Inflammatory macrophage (primary cell): ENCODE results near the gene EMC6.

Source experiments
- DNase-seq, 2 donors: peaks; one replicate each; pipeline ENCODE4 v3.0.0-alpha.2; 2020 to 2022

Gene EMC6

DNA sequence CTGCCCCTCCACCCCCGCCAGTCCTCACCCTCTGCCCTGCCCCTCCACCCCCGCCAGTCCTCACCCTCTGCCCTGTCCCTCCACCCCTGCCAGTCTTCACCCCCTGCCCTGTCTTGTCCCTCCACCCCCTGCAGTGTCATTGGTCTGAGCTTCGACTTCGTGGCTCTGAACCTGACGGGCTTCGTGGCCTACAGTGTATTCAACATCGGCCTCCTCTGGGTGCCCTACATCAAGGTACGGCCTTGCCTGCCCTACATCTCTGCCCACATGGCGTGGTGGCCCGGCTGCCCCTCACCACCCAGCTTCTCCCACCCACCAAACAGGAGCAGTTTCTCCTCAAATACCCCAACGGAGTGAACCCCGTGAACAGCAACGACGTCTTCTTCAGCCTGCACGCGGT is 12.3 kb upstream of the EMC6 start:
- no peak for DNase-seq

DNA sequence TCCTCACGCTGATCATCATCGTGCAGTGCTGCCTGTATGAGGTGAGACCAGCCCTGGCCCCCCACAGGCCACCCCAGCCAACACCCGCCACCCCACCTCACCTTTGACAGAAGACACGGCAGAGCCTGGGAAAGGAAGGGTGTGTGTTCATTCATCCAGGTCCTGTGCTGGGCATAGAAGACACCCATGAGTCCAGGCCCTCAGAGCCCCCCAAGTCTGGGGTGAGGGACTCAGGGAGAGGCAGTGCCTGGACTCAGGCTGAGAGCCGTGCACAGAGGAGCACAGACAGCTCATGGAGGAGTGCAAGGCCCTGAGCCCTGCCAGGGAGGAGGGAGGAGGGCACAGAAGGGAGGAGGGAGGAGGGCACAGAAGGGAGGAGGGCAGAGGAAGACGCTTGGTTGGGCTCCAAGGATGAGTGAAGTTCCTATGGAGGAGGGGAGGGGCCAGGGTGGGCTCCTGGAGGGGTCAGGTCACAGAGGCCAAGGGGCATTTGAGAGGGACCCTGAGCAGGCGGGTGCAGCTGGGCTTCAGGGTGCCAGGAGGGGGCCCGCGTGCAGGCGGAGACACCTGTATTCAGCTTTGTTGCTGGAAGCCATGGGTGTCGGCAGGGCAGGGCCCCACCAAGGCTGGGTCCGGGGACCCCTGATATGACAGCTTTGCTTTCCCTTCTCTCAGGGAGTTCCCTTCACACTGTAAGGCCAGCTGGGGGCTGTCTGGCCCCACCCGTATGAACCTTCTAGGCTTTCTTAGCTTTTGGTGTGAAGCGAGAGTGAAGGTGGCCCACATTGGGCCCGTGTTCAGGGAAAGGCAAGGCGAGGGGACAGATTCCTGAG is 11.6 kb upstream of the EMC6 start:
- DNase-seq: no peak

DNA sequence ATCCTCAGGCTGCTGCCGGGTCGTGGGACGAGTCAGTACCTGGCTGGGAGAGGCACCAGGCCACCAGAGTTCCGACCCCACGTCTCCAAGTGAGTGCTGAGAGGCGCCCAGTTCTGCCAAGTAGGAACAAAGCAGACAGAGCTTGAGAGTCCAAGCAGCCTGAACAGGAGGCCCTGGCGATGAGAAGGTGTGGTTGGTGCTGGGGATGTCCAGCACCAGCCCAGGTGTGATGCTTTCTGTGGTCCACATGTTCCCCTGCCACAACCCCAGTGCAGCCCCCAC is 11.1 kb upstream of the EMC6 start:
- DNase-seq: no peak

DNA sequence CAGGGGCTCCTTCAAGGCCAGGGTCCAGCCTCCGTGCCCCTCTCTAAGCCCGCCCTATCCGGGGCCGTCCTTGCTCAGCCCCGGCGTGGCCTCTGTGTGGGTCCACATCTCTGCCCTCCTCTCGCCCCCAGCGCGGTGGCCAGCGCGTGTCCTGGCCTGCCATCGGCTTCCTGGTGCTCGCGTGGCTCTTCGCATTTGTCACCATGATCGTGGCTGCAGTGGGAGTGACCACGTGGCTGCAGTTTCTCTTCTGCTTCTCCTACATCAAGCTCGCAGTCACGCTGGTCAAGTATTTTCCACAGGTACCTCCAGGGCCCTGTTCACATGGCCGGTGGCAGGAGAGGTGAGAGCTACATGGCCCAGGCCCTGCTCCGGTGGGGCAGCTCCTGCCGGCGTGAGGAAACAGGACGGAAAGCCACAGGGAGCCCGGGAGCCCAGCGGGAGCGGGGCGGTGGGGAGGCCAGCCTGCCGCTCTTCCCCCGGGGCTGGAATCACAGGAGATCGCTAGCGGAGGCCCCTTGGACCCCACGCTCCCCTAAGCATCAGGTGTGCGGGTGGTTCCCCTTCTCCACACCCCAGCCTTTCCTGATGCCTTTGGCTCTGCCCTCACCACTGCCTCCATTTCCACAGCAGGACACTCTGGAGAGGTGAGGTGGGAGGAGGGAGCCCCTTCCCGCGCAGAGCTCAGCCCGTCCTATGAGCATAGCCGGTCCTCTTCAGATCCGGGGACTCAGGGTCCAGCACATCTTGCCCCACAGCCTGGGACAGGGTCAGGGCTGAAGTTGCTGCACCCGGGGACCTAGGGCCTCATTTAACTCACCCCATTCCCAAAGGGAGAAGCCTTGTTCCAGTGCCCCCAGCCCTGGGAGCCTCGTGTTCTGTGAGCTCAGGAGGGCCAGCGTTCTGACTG is 10.5 kb upstream of the EMC6 start:
- DNase-seq: peak in 1 of 2 donors; percentile 72

DNA sequence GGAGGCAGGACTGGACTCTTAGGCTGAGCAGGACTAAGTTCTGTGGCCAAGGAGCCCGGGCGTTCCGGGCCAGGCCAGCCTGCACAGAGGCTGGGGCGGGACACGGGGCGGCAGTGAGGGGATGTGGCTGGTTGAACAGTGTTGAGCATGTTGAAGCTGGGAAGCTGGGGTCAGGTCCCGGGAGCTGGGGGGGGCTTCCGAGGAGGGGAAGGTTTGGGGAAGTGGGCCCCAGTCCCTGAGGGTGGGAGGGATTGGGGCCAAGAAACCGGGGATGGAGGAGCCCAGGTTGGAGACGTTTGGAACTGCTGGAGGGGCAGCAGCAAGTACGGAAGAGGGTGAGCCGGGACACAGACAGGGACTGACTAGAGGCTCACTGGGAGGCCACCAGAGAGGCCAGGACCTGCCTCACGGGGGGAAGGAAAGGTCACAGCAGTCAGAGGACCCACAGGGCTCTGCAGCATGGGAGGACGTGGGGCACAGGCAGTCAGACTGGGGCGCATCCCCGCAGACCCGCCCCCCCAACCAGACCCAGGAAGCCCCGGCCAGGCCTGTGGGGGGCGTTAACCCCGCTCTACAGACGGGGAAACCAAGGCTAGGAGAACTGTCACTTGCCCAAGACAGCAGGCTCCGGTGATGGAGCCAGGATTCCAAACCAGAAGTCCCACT is 9.7 kb upstream of the EMC6 start:
- DNase-seq: no peak

DNA sequence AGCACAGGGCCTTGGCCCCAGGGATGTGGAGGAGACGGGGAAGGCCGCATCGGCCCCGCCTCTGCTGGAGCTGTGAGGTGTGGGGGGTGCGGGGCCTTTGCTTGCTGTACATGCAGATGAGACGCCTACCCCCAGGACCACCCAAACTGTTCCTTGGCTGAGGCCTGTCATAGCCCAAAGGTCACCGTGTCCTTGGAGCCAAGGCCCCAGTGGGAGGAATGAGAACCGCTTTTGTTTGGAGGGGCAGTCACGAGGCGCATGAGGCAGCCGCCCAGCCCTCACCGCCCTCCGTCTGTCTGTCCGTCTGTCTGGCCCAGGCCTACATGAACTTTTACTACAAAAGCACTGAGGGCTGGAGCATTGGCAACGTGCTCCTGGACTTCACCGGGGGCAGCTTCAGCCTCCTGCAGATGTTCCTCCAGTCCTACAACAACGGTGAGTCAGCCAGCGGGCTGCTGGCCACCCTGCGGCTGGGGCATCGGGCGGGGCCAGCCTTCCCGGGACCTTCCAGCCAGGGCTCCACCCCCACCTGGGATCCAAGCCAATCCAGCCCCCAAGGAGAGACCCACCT is 9.0 kb upstream of the EMC6 start:
- no peak for DNase-seq

DNA sequence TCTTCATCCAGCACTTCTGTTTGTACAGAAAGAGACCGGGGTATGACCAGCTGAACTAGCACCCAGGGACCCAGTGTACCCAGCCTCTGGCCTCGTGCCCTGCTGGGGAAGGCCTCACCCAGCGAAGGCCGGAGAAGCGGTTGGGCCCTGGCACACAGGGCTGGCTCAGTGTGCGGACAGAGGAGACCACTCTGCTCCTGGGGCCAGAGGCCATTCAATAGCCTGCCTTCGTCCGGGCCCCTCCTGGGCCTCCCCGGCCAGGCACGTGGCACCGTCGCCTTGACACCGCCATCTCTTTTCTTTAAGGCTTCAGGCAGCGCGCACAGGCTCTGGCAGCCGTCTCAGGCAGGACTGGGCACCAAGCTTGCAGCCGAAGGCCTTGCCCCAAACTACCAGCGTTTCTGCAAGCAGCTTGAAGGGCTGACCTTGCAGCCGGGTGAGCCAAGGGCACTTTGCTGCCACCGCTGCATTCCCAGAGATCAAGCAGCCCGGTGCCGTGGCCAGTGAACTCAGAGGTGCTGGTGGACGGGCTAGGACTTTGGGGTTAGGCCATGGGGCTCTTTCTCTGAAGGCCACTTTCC is 8.2 kb upstream of the EMC6 start:
- DNase-seq: no peak

DNA sequence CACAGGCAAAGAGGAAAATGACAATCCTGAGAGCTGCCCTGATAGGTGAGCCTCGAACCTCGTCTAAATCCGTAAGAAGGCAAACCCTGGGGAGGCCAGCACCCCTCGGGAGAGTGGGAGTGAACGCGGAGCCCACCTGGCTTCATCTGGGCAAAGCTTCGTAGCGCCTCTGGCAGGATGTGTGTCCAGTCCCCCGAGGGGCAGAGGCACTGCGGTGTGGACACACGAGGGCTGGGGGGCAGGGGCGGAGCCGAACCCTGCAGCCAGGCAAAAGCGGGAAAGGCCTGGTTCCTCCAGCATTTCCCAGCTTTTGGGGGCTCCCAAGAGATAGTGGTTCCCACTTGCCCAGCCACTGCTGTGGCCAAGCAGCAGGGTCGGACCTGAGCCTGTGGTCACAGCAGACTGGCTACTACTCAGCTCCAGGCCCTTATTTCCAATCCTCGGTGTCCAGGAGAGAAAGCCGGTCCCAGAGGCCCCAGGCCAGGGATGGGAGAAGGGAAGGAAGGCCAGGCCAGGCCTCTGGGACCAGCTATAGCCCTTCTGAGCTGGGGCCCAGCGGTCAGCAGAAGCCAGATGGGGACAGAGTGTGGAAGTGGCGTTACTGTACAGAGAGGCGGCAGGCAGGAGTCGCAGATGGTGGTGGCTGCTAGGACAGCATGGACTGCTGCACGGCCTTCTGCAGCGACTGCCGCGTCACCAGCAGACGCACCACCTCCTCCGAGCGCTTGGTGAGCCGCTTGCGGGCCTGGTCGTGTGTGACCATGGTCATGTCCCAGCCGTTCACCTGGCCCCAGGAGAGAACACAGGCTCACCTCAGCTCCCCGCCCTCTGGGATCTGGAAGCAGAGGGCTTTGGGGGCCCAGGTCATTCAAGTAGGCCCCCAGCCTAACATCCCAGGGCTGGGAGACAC is 5.3 kb upstream of the EMC6 start:
- no peak for DNase-seq

DNA sequence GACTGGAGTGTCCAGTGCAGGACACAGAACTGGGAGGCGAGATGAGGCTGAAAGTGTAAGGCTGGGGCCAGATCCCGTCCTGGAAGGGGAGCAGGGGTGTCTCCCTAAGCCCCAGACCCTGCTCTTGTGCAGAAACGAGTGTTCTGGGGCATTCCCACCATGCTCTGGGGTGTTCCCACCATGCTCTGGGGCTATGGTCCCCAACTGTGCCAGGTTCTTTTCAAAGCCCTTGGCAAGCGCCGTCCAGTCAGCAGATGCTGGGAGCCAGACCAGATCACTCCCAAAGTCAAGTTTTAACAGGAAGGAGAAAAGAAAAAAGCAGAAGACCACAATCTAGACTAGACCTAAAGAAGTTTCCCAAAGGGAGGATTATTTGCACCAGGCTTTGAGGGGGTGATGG is 2.8 kb upstream of the EMC6 start:
- no peak for DNase-seq

DNA sequence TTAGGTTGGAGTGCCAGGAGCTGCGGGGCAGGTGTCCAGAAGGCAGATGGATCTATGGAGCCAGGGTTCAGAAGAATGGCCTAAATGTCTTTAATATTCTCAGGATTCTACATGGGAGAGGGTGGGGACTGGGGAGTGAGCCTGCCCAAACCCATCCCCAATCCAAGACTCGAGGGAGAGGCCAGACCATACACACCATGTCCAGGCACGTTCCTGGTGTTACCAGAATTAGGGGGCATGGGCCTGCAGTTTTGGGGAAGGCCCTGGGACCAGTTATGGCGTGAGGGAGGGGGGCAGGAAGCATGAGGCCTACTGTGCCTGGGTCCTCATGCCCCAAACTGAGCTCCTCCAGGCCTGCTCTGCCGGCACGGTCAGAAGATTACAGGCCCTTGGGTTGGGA is 2.1 kb upstream of the EMC6 start:
- DNase-seq: no peak

DNA sequence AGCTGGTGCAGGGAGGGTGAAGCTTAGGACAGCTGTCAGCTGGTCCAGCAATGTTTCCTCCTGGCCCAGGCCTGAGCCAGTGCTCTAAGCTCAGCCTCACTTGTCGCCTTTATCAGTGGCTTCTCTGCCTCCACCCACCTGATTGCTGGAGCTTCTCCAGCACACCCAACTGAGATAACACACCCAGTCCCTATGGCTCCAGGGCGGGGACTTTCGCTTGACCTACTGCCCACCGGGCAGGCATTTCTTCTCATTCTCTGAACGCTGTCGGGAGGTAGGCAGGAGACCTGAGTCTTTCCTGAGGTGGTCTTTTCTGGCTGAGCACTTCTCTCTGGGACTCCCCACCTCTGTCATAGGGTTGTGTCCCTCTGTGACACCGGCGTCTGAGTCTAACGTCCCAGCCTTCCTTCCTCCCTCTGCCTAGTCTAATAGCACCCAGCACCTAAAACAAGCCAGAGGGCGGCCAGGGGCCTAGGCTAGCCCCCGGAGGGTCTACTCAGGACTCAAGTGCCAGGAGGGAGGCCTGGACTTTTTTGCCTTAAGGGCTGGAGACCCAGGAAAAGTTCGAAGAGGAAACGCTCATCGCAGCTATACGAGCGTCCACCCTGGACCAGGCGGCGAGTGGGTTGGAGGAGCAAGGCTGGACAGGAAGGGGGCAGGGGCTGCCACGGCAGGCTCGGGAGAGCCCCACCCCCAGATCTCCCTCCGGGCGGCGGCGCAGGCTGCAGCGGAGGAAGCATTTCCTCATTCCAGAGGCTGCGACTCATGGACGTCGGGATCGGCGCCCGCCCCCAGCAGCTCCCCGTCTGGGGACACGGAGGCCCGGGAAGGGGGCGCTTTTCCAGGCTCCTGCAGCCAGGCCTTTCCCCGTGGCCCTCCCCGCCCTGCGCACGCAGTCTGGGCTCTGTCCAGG is 990 bp upstream of the EMC6 start:
- peak; percentile 63 to 84 for DNase-seq

DNA sequence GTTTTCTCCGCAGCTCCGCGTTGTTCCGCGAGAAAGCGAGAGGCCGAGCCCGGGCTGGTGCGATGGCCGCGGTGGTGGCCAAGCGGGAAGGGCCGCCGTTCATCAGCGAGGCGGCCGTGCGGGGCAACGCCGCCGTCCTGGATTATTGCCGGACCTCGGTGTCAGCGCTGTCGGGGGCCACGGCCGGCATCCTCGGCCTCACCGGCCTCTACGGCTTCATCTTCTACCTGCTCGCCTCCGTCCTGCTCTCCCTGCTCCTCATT is 404 bp downstream of the EMC6 start:
- DNase-seq: no peak

DNA sequence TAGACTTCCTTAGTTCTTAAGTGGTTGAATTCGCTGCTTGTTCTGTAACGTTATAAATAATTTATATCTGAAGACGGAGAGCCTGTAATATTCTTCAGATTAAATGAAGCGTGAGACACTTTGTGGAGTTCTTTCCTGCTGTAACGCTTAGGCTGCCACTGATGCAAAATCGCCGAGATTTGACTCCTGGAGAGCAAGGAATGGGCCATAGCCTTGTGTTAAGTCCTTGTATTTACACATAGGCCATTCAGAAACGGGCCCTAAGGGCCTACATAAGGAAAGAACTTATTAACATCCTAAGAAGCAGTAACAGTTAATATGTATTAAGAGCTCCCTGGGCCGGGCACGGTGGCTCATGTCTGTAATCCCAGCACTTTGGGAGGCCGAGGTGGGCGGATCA is 936 bp downstream of the EMC6 start:
- DNase-seq: no peak

DNA sequence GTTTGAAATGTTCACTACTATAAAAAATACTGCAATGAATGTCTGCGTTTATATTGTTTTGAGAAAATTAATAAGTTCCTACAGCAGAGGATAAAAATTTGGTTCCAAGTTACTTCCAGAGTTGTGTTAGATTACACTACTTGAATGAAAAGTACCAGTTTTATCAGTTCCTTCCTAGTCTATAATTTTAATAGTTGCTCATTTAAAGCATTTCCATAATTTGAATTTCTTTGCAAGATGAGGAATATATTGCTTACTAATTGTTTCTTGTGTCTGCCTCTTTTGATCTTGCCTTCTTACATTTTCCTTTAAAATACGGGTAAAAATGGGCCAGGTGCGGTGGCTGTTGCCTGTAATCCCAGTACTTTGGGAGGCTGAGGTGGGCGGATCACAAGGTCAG is 4.0 kb downstream of the EMC6 start:
- no peak for DNase-seq

DNA sequence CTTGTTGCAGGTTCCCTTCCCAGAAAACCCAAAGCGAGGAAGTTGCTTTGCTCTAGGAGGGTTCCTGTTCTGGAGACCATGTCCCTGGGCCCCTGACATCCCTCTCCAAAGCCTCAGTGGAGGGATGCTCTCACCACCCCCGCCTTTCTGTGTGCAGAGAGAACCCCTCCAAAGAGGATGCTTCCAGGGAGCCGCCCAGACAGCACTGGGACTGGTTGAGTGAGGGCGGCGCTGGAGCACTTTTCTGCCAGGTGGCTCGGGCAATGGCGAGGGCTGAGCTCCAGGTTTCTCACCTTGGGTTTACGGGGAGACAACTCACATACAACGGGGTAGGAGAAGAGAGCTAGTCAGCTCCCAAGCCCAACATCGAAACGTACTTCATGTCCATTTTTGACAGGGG is 7.3 kb downstream of the EMC6 start:
- DNase-seq: no peak

DNA sequence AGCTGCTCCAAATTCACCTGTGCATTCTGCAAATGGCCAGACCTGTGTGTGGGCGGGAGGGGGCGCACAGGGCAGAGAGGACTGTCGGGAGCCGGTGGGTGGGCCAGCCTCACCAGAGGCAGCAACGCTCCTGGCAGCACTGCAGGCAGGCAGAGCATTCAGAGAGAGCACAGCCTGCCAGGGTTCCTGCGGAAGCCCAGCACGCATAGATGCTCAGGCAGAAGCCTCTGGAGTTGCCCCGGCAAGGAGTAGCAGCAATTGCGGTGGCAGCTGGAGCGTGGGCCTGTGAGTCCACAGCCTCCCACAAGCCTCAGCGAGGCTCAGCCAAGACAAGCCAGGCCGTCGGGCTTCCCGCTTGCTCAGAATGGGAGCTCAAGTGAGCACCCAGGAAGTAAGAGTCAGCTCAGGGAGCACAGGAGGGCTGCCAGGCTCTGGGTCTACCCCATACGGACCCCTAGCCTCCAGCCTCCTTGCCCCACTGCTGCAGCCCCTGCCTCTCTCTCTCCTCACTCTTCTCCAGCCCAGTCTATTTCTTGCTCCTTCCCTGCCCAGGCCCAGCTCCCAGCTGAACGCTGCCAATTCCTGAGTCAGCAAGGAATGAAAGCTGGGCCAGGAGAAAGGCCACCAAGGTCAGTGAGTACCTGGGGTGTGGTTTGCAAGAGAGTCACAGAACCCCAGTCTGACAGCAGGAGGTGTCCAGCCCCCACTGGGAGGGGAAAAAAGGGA is 9.6 kb downstream of the EMC6 start:
- no peak for DNase-seq

DNA sequence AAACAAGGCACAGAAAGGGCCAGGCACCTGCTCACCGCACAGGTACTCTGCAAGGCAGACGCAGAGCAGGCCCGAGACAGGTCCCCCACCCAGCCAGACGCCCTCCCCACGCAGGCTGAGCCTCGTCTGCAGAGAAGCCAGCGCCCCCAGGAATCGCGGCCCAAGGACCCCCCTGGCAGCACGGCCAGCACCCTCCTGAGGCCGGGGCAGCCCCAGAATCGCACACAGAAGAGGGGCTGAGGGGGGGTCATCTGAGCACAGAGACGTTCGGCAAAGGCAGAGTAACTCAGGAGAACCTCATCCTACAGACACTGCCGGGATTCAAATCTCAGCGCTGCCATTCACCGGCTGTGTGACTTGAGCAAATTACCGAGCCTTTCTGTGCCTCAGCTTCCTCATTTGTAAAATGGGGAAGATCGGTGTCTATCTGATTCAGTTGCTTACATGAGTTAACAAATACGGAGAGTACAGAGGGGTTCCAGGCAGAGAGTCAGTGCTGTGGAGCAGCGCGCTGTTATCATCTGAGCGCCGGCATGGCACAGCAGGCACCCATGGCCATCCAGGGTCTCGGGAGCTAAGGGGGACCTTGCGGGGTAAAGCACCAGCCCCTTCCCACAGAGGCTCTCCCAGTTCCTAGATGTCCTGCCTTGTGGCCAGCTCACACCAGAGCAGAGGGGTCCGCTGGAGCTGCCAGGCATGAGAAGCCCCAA is 10.4 kb downstream of the EMC6 start:
- peak; percentile 41 to 58 for DNase-seq

DNA sequence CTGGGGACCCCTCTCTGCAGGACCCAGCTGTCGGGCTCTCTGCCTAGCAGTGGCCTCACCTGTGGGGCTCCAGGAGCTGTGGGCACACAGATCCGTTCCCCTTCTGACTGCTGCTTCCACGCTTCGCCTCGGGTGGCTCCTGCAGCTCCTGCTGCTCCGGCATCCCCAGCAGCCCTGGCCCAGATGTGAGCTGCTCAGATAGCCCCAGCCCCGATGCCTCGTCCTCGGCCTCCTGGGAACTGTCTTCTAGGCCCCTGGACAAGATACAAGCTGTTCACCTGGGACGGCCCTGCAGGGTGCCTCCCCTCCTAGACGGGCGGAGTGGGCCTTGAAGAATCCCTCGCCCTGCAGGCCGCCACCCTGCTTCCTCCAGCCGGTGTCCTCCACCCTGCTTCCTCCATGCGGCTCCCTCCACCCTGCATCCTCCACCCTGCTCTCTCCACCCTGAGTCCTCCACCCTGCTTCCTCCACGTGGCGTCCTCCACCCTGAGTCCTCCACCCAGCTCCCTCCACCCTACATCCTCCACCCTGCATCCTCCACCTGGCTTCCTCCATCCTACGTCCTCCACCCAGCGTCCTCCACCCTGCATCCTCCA is 11.0 kb downstream of the EMC6 start:
- no peak for DNase-seq

DNA sequence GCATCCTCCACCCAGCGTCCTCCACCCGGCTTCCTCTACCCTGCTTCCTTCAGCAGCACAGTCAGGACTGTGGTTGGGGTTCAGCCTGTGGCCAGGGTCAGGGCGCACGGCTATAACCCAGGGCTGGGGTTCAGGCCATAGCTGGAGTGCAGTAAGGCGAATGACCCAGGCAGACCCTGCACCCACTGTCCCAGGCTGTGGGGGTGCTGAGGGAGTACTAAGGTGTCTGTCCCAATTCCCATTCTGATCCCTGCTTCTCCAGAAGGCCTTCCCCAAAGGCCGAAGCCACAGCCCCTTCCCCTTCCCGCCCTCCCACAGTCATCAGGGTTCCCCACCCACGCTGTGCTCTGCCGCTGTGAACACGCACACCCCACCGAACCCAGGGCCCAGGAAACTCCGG is 12.4 kb downstream of the EMC6 start:
- no peak for DNase-seq
